ENCODE measurements around the gene CSMD2.

DNA sequence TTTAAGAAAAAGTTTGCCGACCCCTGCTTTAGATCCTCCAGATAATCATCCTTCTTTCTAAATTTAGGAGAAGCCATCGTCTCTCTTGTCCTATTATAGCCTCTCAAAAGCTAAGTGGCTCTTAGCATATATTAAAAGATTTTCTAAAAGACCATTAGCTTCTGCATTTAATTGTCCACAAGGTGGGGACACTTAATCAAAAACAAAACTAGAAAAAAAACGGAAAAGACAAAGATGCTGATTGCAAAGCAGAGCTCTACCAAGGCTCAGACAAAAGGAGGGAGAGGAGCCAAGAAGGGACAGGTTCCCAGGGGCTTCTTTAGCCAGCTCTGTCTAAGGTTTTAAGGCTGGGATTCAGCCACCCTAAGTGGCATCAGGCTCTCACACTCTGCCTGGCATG lies 429.4 kb downstream of the CSMD2 start:
- no peak for TF ChIP-seq CREB5 (CRISPR knock-in tag; IDR thresholded peaks at IDR 0.05; ENCODE audit: low read depth)
- TF ChIP-seq ZFP3 (CRISPR knock-in tag; IDR thresholded peaks at IDR 0.05), result no peak
- TF ChIP-seq CSDC2 (CRISPR knock-in tag; IDR thresholded peaks at IDR 0.05), result no peak
- TF ChIP-seq BACH2 (CRISPR knock-in tag; IDR thresholded peaks at IDR 0.05; ENCODE audit: borderline replicate concordance), result no peak
- TF ChIP-seq TCF4 (CRISPR knock-in tag; IDR thresholded peaks at IDR 0.05; ENCODE audit: borderline replicate concordance), result no peak
- TF ChIP-seq RARB (CRISPR knock-in tag; IDR thresholded peaks at IDR 0.05), result no peak
- no peak for TF ChIP-seq ZNF8 (CRISPR knock-in tag; IDR thresholded peaks at IDR 0.05)
- TF ChIP-seq SNAI2 (CRISPR knock-in tag; IDR thresholded peaks at IDR 0.05), result no peak
- no peak for TF ChIP-seq TOX (CRISPR knock-in tag; IDR thresholded peaks at IDR 0.05; ENCODE audit: borderline replicate concordance)
- no peak for TF ChIP-seq ZFP30 (CRISPR knock-in tag; IDR thresholded peaks at IDR 0.05)
- TF ChIP-seq CSRNP3 (CRISPR knock-in tag; IDR thresholded peaks at IDR 0.05), result no peak

Data from SK-N-SH treated with all-trans-retinoic acid at 6 μM for 48 hours (cell line).